OCI-LY7 (cell line): ENCODE results near the gene BABAM1. TPM values are rescaled to one million over a fixed set of nuclear protein-coding genes. Genes with fewer than 3 reads are reported as not detected.

Experiments
- BruUV-seq: library from RNA; stranded (reverse); fragments of 400-500 nt; replicated peaks from 2 replicates; lab custom pipeline; 2021; lab: Mats Ljungman, UMichigan
- CTCF ChIA-PET: fragments of 300-600 bp; sonication (Branson Sonifier 250); formaldehyde crosslinking; loops from one replicate; lab custom pipeline; 2022; ENCODE audit warnings: antibody characterized with exemption; ENCODE audit not compliant: unreplicated experiment; lab: Charles Lee
- POLR2A ChIA-PET: fragments of 300-600 bp; sonication (Branson Sonifier 250); formaldehyde crosslinking; loops from one replicate; lab custom pipeline; 2022; ENCODE audit warnings: antibody characterized with exemption; lab: Charles Lee
- DNase-seq: peaks from one replicate; pipeline ENCODE4 v3.0.0-alpha.2; 2015; ENCODE audit warnings: low spot score
- H2AFZ ChIP-seq: fragments of 200-600 bp; sonication (generic), shearing (Covaris generic); 2 replicates; pipeline ENCODE4 v1.6.1; 2014; ENCODE audit warnings: mild to moderate bottlenecking, antibody characterized with exemption, low read length, moderate library complexity
- H3K27ac ChIP-seq: fragments of 200-600 bp; sonication (generic); 2 replicates; pipeline ENCODE4 v1.5.1; 2014; ENCODE audit warnings: mixed run types, low read depth, mild to moderate bottlenecking, moderate library complexity, low read length, inconsistent platforms; ENCODE audit not compliant: poor library complexity, severe bottlenecking
- H3K36me3 ChIP-seq: fragments of 200-600 bp; sonication (generic); 2 replicates; pipeline ENCODE4 v1.6.1; 2014; ENCODE audit warnings: mild to moderate bottlenecking, antibody characterized with exemption, low read length, moderate library complexity, mixed read lengths; ENCODE audit not compliant: insufficient read depth
- H3K4me1 ChIP-seq: fragments of 200-600 bp; sonication (generic); 2 replicates; pipeline ENCODE4 v1.5.1; 2014; ENCODE audit warnings: mild to moderate bottlenecking, low read length; ENCODE audit not compliant: insufficient read depth, poor library complexity, severe bottlenecking
- H3K4me2 ChIP-seq: fragments of 200-600 bp; sonication (generic); 2 replicates; pipeline ENCODE4 v1.6.1; 2014; ENCODE audit warnings: mild to moderate bottlenecking, low read length
- H3K4me3 ChIP-seq: fragments of 200-600 bp; sonication (generic); 2 replicates; pipeline ENCODE4 v1.5.1; 2014; ENCODE audit warnings: mild to moderate bottlenecking, low read depth, low read length; ENCODE audit not compliant: poor library complexity, severe bottlenecking
- H3K79me2 ChIP-seq: fragments of 200-600 bp; sonication (generic); 2 replicates; pipeline ENCODE4 v1.6.1; 2016; ENCODE audit warnings: low read depth, mild to moderate bottlenecking, low read length, moderate library complexity, mixed read lengths; ENCODE audit not compliant: insufficient read depth
- H3K9me2 ChIP-seq: fragments of 200-600 bp; sonication (generic); 2 replicates; pipeline ENCODE4 v1.6.1; 2016; ENCODE audit warnings: mild to moderate bottlenecking, low read length, mixed read lengths; ENCODE audit not compliant: insufficient read depth
- H3K9me3 ChIP-seq: fragments of 200-600 bp; sonication (generic); 2 replicates; pipeline ENCODE4 v1.6.1; 2014; ENCODE audit warnings: mild to moderate bottlenecking, mixed run types, low read length, mixed read lengths
- H4K20me1 ChIP-seq: fragments of 200-600 bp; sonication (generic); 2 replicates; pipeline ENCODE4 v1.6.1; 2014; ENCODE audit warnings: mild to moderate bottlenecking, antibody characterized with exemption, low read length, moderate library complexity, mixed read lengths; ENCODE audit not compliant: insufficient read depth
- EZH2phosphoT487 ChIP-seq: fragments of 200-600 bp; sonication (generic); IDR thresholded peaks from 2 replicates; pipeline ENCODE4 v1.6.1; 2018; ENCODE audit warnings: low read depth, borderline replicate concordance, mild to moderate bottlenecking, mixed run types, antibody characterized with exemption, low read length, moderate library complexity, mixed read lengths
- intact Hi-C: fragments of 100-400 bp; cut with micrococcal nuclease; formaldehyde crosslinking; loops from one replicate; pipeline ENCODE4 v1.10.0; 2022; ENCODE audit not compliant: unreplicated experiment
- total RNA-seq, 2 experiments: library from RNA; depleted of rRNA in 1 of 2; stranded (reverse); fragments of >200 nt in 1 of 2; shearing (Covaris generic) in 1 of 2; gene quantifications; 2 replicates each; pipeline ENCODE4 v1.2.3, GENCODE V29; 2014 to 2022
- TF ChIP-seq, protein P1 (sequence below): fragments of 200-600 bp; sonication (generic); conservative IDR thresholded peaks from 2 replicates; pipeline ENCODE4 v1.5.1; 2014; ENCODE audit warnings: mild to moderate bottlenecking, antibody characterized with exemption, low read length, moderate library complexity, mixed read lengths

Gene BABAM1
- total RNA-seq, 2 experiments from 2014 or later = 79.0 to 118 TPM

DNA sequence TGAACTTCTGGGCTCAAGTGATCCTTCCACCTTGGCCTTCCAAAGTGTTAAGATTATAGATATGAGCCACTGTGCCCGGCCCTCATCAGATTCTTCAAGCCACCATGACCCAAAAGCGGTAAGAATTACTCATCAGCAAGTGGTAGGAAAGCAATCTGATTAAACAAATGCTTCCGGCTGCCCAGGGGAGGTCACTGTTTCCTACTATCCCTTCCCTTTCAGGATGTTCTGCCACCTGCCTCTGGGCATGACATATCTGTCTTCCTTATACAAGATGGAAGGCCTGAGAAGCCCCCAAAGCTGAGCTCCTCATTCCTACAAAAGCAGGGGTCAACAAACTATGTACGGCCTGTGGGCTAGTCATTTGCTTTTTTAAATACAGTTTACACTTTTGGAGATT is 29.0 kb downstream of the BABAM1 start:
- DNase-seq = no peak
- POLR2A ChIA-PET = no interaction called here
- intact Hi-C loops = no loop called here

DNA sequence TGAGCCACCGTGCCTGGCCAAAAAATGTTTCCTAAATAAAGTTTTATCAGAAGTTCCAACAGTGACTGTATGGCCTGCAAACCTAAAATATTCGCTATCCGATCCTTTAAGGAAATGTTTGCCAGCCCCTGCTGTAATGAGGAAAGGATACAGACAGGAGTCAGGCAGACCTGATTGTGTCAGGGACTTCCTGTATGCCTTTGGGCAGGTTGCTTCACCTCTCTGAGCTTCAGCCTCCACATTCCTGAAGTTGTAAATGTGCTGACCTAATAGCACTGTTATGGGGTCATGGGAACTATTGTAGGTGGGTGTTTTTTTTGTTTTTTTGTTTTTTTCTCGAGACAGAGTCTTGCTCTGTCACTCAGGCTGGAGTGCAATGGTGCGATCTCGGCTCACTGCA is 29.7 kb downstream of the BABAM1 start:
- H3K27ac ChIP-seq = no peak overlapping the region
- no peak for DNase-seq
- TF ChIP-seq, protein P1, sequence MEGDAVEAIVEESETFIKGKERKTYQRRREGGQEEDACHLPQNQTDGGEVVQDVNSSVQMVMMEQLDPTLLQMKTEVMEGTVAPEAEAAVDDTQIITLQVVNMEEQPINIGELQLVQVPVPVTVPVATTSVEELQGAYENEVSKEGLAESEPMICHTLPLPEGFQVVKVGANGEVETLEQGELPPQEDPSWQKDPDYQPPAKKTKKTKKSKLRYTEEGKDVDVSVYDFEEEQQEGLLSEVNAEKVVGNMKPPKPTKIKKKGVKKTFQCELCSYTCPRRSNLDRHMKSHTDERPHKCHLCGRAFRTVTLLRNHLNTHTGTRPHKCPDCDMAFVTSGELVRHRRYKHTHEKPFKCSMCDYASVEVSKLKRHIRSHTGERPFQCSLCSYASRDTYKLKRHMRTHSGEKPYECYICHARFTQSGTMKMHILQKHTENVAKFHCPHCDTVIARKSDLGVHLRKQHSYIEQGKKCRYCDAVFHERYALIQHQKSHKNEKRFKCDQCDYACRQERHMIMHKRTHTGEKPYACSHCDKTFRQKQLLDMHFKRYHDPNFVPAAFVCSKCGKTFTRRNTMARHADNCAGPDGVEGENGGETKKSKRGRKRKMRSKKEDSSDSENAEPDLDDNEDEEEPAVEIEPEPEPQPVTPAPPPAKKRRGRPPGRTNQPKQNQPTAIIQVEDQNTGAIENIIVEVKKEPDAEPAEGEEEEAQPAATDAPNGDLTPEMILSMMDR = no peak
- TF ChIP-seq EZH2phosphoT487 = no peak
- H3K4me1 ChIP-seq = peaks cover 29% of the 10 kb centered on the region
- ChIA-PET CTCF (no interaction called here), POLR2A (no interaction called here)
- no peaks in the 10 kb centered on the region for H4K20me1 ChIP-seq
- no peaks in the 10 kb centered on the region for H3K9me3 ChIP-seq
- no peak overlapping the region for H3K4me2 ChIP-seq
- no peak overlapping the region for H3K4me3 ChIP-seq
- H3K36me3 ChIP-seq = peaks cover 30% of the 10 kb centered on the region
- BruUV-seq = no TSS peak
- H2AFZ ChIP-seq = no peak overlapping the region
- intact Hi-C loops = no loop called here
- H3K79me2 ChIP-seq = peaks cover 10% of the 10 kb centered on the region; the same call in 1 of the 2 replicates
- H3K9me2 ChIP-seq = no peaks in the 10 kb centered on the region

More for the DNA sequence above, 29.0 kb downstream of the BABAM1 start:
- no peak for TF ChIP-seq EZH2phosphoT487
- TF ChIP-seq, protein P1 = 0 out of 2 replicates have a peak, but pooled peaks have one; percentile 15
- Histone ChIP-seq H2AFZ (no peak overlapping the region), H3K9me2 (no peaks in the 10 kb centered on the region), H3K36me3 (peaks cover 30% of the 10 kb centered on the region), H4K20me1 (no peaks in the 10 kb centered on the region), H3K4me3 (no peak overlapping the region), H3K27ac (no peak overlapping the region), H3K4me2 (no peak overlapping the region), H3K79me2 (peaks cover 10% of the 10 kb centered on the region; the same call in 1 of the 2 replicates), H3K9me3 (no peaks in the 10 kb centered on the region), H3K4me1 (peaks cover 27% of the 10 kb centered on the region)
- CTCF ChIA-PET = no interaction called here
- BruUV-seq = no TSS peak

DNA sequence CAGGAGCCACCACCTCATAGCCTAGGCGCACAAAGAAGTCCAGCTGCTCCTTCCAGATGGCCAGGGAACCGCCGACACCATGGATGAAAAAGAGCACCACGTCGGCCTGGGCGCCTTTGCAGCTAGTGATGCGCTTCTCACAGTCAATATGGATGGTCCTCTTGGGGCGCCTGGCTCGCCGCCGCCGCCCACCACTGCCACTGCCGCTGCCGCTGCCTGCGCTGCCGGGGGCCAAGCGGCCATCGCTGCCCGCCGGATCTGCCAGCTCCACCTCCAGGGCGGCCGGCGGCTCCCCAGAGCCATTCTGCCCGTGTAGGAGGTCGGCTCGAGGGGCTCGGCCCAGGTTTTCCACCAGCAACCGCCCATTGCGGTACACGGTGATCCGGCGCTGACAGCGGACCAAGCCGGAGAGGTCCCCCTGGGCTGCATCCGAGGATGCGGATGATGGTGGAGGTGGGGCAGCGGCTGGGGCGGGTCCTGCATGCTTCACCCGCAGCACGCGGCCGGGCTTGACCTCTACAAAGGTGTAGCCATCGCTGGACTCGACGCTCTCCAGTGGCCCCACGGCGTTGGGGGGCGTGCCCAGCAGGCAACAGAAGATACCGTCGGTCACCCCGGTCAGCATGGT is 33.9 kb downstream of the BABAM1 start:
- no TSS peak for BruUV-seq
- TF ChIP-seq, protein P1 = no peak
- no peak for TF ChIP-seq EZH2phosphoT487
- peaks cover 36% of the 10 kb centered on the region for H3K4me1 ChIP-seq

More for the DNA sequence above, 33.9 kb downstream of the BABAM1 start:
- Histone ChIP-seq H3K36me3 (peaks cover 27% of the 10 kb centered on the region), H3K4me3 (no peak overlapping the region), H3K4me2 (no peak overlapping the region), H3K9me2 (no peaks in the 10 kb centered on the region), H3K9me3 (no peaks in the 10 kb centered on the region), H3K27ac (no peak overlapping the region), H2AFZ (no peak overlapping the region), H4K20me1 (no peaks in the 10 kb centered on the region), H3K79me2 (peaks cover under 1% of the 10 kb centered on the region; the same call in 1 of the 2 replicates)
- no peak for DNase-seq
- intact Hi-C loops = no loop called here
- CTCF ChIA-PET = interaction anchor here (0.6 kb wide), 1 partner anchor 9 kb away, joined by 3 read pairs; no protein-coding TSS in a partner anchor
- POLR2A ChIA-PET = no interaction called here
